Measurements from ENCODE around the gene DENND1A.

The DENND1A gene

GRCh38 chr9:123807251-123807650, 122.7 kb downstream of the DENND1A start:
- DNase-seq: no peak

DNA sequence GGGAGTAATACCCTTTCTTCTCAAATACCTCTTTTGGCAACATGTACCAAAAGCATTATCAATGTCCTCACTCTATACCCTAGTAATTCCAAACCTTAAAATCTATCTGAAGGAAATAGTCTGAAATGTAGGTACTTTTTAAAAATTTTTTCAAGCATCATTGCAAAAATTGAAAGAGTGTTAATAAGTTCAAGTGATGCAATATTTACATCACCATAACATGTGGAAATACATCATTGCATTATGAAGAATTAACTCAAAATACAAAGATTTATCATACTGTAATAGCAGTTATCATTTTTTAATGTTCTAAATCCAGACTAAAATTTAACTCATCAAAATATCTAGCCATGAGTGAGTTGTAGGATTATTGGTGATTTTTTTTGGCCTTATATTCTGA, 123.1 kb downstream of the DENND1A start:
- no peak for DNase-seq

DNA sequence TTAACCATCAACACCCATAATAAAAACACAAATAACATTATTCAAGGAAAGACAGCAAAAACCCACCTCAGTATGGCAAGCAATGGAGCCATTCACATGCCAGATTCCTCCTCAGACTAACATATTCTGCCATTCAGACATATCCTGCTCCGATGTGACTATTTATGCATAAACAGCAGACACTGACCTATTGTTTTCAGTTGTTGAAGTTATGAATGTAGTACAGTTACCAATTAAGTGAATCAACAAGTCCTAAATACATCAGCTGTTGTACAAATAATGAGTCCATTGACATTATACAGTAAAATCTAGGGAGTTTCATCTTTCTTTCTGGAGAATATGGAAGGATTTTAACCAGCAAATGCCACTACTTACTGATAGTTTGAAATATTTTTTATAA, 131.7 kb downstream of the DENND1A start:
- no peak for DNase-seq

DNA sequence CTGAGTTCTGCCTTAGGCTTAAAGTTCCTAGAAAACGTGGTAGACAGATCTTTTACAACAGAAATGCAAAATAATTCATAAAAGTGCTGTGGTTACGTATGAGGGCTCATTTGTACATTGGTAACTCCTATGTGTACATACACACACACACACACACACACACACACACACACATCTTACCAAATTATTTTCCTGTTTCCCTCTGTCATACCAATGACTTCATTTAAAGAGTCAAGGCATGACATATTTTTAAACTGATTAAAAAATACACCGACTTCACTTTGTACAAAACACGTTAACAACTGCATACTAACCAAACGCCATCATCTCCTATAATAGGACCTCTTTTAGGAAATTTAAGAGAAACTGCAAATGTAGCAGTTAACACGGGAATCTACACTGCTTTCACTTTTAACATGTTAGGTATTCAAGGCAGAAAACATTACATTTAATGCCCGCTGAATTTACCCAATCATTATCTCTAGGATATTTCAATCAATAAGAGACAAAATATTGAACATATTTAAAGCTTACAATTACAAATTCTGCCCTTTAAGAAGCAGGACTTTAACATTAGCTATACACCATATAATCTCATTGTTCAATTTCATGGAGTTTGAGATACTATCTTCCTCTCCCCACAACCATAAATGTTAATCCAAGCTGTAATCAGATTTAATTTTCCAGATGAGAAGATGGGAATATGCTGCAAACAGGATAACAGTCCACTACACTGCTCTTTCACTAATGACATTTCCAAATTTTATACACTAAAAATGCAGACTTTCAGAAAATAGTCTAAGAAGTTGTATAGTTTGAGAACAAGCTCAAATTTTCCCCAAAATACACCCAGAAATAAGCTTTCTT, 133.1 kb downstream of the DENND1A start:
- DNase-seq: no peak

DNA sequence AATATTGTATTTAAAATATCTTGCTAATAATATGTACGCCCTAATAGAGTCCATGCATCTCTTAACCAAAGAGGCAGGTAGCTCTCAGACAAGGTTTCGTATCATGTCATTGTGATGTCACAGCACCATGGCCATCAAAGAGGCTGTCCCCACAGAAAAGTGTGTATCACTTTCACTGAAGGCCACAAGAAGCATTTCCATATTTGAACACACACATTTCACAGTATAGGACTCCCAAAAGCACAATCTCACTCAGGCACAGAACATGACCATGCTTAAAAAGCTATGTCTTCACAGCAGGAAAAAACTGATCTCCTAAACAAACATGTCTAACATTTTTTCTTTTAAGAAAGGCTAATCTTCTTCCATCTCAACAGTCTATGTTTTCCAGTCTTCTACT, 133.8 kb downstream of the DENND1A start:
- DNase-seq: no peak

DNA sequence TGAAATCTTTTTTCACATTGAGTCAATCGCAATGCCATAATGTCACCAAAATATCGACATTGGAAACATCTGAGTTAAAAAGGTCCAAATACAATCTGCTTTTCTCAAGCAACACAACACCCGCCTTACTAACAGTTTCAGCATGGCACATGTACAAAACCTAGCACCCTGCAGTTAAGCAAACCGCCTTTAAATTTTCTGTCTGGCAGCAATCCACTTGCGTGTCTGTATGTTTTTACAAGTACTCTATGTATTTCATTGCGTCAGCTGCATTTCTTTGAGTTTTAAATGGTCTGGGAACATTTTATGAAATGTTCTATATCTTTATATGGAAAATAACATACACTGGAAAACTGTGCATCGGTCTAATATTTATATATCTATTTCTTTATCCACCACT, 134.6 kb downstream of the DENND1A start:
- DNase-seq: no peak

- DNase-seq: no peak
Observed at GRCh38 chr9:123792501-123792900, 137.4 kb downstream of the DENND1A start.

GRCh38 chr9:123789554-123790292, 140.2 kb downstream of the DENND1A start:
- no peak for DNase-seq

DNA sequence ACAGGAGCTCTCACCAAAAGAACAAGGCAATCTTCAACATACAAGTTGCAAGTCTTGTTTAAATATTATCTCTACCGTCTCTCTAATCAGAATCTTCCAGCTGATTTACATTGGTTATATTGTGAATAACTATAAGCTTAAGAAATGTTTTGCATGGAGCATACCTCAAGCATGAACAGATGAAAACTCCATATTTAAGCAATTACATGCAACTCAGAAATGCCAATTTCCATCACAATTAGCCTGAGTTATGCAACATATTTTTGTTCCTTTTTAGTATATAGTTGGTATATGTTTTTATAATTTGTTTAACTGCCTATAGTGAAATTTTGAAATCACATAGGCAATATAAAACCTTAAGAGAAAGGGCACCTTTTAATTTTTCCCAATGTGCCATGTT, 142.5 kb downstream of the DENND1A start:
- no peak for DNase-seq

- DNase-seq: no peak
Observed at GRCh38 chr9:123784518-123784917, 145.4 kb downstream of the DENND1A start.

GRCh38 chr9:123778232-123778902, 151.6 kb downstream of the DENND1A start:
- DNase-seq: no peak

GRCh38 chr9:123776708-123777537, 153.0 kb downstream of the DENND1A start:
- DNase-seq: no peak

DNA sequence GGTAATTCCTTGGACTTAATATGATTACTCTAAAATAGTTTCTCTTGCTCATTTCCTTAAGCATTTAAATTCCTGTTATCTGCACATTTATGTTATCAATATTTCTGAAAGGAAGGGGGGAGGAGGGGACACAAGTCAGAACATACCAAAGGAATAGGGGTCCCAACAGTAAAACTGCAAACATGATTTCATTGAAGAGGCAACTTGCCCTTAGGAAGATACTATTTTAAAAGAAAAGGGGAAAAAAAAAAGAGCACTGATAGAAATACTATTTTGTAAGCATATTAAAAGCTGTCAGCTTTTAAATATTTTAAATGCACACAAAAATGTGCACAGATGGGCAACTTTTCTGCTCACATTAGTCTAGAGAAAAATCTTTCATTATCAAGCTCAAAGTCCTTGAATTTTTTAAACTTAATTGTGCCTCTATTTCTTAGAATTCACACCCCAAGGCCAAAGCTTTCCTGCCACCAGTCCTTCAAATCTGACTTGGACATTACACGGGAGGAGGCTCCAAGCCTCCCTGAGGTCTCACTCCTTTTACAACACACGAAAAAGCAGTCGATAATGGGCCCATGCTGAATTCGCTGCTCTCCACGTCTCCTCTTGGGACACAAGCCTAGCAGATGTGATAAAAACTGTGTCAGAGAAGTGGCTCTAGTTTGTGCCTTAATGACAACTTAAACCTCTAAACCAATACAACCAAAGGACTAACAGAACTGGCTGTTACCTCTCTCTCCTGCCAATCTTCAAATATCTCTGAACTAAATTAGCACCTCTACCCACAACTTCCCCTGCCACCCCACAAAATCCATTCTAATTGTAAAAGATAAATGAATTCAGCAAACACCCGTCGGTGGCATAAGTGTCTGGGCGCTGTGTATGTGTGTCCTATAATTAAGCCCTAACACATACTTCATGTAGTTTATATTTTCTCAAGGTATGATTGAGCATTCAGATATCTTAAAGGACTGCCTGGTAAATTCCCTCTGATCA, 154.3 kb downstream of the DENND1A start:
- DNase-seq: no peak

- DNase-seq: no peak
Observed at GRCh38 chr9:123773783-123774182, 156.1 kb downstream of the DENND1A start.

- DNase-seq: peak; percentile 56 to 65
Observed at GRCh38 chr9:123772967-123773366, 157.0 kb downstream of the DENND1A start.

- no peak for DNase-seq
Observed at GRCh38 chr9:123772374-123772773, 157.6 kb downstream of the DENND1A start.

GRCh38 chr9:123771690-123772089, 158.2 kb downstream of the DENND1A start:
- DNase-seq: no peak

DNA sequence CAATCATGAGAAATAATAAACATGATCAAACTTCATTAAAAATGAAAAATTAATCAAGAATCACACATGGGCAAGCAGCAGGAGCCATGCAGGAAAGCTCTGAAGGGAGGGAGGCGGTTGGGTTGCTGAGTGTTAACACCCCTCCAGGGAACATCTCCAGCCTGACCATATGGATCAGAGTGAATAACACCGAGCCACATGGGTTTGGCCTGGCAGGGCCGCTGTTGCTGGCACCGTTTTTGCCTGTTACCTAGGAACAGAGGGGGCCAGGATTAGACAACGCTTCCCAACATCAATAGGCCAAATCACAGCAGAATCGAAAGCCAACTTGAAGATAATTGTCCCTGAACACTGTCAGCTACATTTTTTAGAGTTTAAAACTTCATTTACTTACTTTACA, 160.2 kb downstream of the DENND1A start:
- no peak for DNase-seq

DNA sequence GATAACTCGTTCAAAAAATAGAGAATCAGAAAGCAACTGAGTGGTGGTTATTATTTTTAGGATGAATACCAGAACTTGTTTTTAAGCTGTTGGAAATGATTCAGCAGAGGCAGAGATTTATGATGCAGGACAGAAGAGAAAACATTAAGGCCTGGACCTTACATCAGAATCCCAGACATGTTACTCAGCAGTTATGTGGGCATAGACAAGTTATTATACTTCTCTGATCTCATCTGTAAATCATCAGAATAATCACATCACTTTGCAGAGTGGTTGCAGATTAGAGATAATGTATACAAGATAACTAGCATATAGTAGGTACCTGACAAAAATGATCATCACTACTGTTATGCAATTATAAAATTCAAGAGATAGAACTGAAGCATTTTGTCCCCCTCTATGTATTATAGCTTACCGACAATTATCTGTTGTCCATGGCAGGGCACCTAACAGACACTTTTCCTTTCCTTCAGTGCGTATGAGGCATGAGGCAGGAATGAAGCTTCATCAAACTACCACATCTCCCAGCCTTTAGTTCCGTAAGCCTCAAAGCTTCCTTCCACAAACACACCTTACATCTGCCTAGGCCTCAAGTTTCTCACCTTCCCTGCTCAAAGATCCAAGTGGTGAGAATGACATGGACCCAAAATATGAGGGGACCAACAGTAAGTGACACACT, 165.9 kb downstream of the DENND1A start:
- DNase-seq: no peak

DNA sequence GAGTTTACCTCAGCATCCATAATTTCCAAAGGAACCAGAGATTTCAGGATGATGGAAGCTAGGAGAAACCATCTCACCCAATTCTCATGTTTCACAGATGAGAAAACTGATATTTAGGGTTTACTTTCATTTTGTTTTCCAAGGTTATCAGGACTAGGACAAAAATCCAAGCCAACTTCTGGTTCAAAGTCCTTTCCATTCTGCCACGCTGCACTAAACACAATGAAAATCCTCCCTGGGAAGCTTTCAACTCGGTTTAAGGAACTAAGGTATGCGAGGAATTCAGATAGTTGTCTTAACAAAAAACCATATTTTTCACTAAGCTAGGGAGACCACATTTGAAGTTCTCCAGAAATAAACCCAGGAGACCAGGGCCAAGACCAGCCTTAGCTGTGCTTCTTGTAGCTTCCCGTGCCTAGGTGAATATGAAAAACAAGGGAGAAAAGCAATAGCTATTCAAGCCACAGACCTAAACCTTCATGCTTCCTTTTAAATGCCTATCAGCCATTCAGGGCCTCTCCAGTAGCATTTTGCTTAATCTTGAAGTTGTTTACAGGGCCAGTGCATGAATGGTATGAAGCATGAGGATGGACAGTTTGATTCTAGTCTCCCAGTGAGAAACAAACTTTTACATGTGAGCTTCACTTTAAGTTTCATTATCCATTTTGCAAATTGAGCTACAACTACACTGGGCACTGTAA, 167.9 kb downstream of the DENND1A start:
- no peak for DNase-seq

Data from AML-193 (cell line).